ENCODE measurements around the gene IL1R1. TPM values are rescaled to one million over a fixed set of nuclear protein-coding genes. Genes with fewer than 3 reads are reported as not detected.

IL1R1 gene
- total RNA-seq, 2 donors from 2014 or later, result 65.1 to 281 TPM

- peaks cover 13 to 32% of the 10 kb centered on the region in 2 donors for H3K4me1 ChIP-seq (ENCODE audit: control insufficient read depth in 1 of 2, low read depth in 2 of 2)
- no peak overlapping the region for H3K27ac ChIP-seq
- DNase-seq (ENCODE audit: low spot score) (no peak), ATAC-seq (ENCODE audit: insufficient number of reproducible peaks, low FRiP score, low read depth) (no peak)
- H3K4me3 ChIP-seq, result no peak overlapping the region
- H3K9me3 ChIP-seq, result no peaks in the 10 kb centered on the region
- H3K27me3 ChIP-seq (replicated peaks; ENCODE audit: insufficient read depth), result no peaks in the 10 kb centered on the region
- TF ChIP-seq, protein P1, sequence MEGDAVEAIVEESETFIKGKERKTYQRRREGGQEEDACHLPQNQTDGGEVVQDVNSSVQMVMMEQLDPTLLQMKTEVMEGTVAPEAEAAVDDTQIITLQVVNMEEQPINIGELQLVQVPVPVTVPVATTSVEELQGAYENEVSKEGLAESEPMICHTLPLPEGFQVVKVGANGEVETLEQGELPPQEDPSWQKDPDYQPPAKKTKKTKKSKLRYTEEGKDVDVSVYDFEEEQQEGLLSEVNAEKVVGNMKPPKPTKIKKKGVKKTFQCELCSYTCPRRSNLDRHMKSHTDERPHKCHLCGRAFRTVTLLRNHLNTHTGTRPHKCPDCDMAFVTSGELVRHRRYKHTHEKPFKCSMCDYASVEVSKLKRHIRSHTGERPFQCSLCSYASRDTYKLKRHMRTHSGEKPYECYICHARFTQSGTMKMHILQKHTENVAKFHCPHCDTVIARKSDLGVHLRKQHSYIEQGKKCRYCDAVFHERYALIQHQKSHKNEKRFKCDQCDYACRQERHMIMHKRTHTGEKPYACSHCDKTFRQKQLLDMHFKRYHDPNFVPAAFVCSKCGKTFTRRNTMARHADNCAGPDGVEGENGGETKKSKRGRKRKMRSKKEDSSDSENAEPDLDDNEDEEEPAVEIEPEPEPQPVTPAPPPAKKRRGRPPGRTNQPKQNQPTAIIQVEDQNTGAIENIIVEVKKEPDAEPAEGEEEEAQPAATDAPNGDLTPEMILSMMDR (IDR thresholded peaks at IDR 0.05), result no peak
- H3K36me3 ChIP-seq, result no peaks in the 10 kb centered on the region
Observed at GRCh38 chr2:102116630-102117471, 25.7 kb upstream of the IL1R1 start.

- H3K9me3 ChIP-seq, result no peaks in the 10 kb centered on the region
- H3K4me1 ChIP-seq (ENCODE audit: control insufficient read depth in 1 of 2, low read depth in 2 of 2), result peaks cover 15 to 34% of the 10 kb centered on the region in 2 donors
- H3K36me3 ChIP-seq, result no peaks in the 10 kb centered on the region
- no peaks in the 10 kb centered on the region for H3K27me3 ChIP-seq (replicated peaks; ENCODE audit: insufficient read depth)
- TF ChIP-seq, protein P1 (IDR thresholded peaks at IDR 0.05), result no peak
- no peak for ATAC-seq (ENCODE audit: insufficient number of reproducible peaks, low FRiP score, low read depth)
- no peak overlapping the region for H3K27ac ChIP-seq
- no peak for DNase-seq (ENCODE audit: low spot score)
- no peak overlapping the region for H3K4me3 ChIP-seq
Observed at GRCh38 chr2:102117472-102117858, 25.1 kb upstream of the IL1R1 start.

DNA sequence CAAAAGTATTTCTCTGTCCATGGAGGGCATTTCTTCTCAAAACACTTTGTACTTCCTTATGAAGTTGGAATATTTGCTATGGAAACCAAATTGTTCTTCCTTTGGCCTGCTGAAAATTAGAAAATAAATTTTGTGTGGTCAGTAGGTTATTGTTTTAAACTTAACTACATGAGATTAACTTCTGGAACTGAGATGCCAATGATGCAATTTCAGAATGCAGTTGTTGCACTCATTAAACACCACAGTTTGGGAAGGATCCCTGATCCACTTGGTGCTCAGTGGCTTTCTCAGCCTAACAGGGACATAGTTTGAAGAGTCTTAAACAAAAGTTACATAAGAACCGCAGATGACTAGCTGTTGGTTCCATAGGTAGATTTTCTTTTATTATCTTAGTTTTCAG lies 23.3 kb upstream of the IL1R1 start:
- Histone ChIP-seq H3K27me3 (replicated peaks; ENCODE audit: insufficient read depth) (no peaks in the 10 kb centered on the region), H3K36me3 (no peaks in the 10 kb centered on the region), H3K9me3 (no peaks in the 10 kb centered on the region), H3K4me1 (ENCODE audit: control insufficient read depth in 1 of 2, low read depth in 2 of 2) (peaks cover 19 to 41% of the 10 kb centered on the region in 2 donors), H3K4me3 (no peak overlapping the region), H3K27ac (no peak overlapping the region)
- TF ChIP-seq, protein P1 (IDR thresholded peaks at IDR 0.05), result no peak
- no peak for ATAC-seq (ENCODE audit: insufficient number of reproducible peaks, low FRiP score, low read depth)
- DNase-seq (ENCODE audit: low spot score), result no peak

- no peak overlapping the region for H3K27ac ChIP-seq
- ATAC-seq (ENCODE audit: insufficient number of reproducible peaks, low FRiP score, low read depth) (no peak), DNase-seq (ENCODE audit: low spot score) (no peak)
- no peaks in the 10 kb centered on the region for H3K9me3 ChIP-seq
- no peaks in the 10 kb centered on the region for H3K36me3 ChIP-seq
- H3K4me3 ChIP-seq, result no peak overlapping the region
- TF ChIP-seq, protein P1 (IDR thresholded peaks at IDR 0.05), result no peak
- H3K4me1 ChIP-seq (ENCODE audit: control insufficient read depth in 1 of 2, low read depth in 2 of 2), result peaks cover 13 to 33% of the 10 kb centered on the region in 2 donors
- H3K27me3 ChIP-seq (replicated peaks; ENCODE audit: insufficient read depth), result no peaks in the 10 kb centered on the region
Observed at GRCh38 chr2:102120261-102120660, 22.3 kb upstream of the IL1R1 start.

DNA sequence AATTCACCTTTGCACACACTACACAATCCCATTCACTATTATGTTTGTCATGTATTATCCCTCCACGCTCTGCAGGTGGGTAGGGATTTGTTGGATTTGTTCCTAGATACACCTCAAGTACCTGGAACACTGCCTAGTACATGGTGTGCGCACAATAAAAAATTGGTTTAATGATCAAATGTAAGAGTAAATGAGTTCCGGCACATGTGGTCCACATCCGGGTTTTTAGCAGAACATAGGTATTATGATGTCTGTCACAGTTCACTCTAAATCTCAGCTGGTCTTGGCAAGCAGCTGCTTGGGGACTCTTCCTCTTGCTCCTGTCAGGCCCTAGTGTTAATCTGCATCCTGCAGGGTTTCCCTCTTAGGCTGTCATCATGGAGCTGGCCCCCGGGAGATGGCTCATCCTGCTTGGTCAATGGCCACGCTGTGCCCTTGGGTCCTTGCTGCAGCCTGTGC lies 21.8 kb upstream of the IL1R1 start:
- H3K4me1 ChIP-seq (ENCODE audit: control insufficient read depth in 1 of 2, low read depth in 2 of 2), result peaks cover 13 to 29% of the 10 kb centered on the region in 2 donors
- DNase-seq (ENCODE audit: low spot score), result no peak
- no peaks in the 10 kb centered on the region for H3K9me3 ChIP-seq
- TF ChIP-seq, protein P1 (IDR thresholded peaks at IDR 0.05), result no peak
- no peaks in the 10 kb centered on the region for H3K36me3 ChIP-seq
- no peak for ATAC-seq (ENCODE audit: insufficient number of reproducible peaks, low FRiP score, low read depth)
- H3K27me3 ChIP-seq (replicated peaks; ENCODE audit: insufficient read depth), result no peaks in the 10 kb centered on the region
- no peak overlapping the region for H3K27ac ChIP-seq
- no peak overlapping the region for H3K4me3 ChIP-seq
